Activated naive CD4-positive, alpha-beta T cell treated with anti-CD3 and anti-CD28 coated beads, Interleukin-2, amount 50 U/mL, for 72 hours (primary cell): ENCODE results near the gene ATP8A1. TPM values are rescaled to one million over a fixed set of nuclear protein-coding genes. Genes with fewer than 3 reads are reported as not detected.
A peak's percentile ranks its signal among the peaks of the same experiment; 100 is the strongest.
"Not testable (repeated sequence)": the region's sequence is repeated elsewhere in the genome, so short reads cannot be mapped to it uniquely, and the experiment has no call there.

ENCODE experiments used
- ATAC-seq, 2 donors: fragments of 150-1000 bp; cut with Tn5 transposase; 2 replicates each; pipeline ENCODE4 v1.10.0; 2021; ENCODE audit warnings: mild to moderate bottlenecking in 2 of 2, moderate library complexity in 2 of 2
- DNase-seq, 2 donors: peaks; one replicate each; pipeline ENCODE4 v3.0.0; 2021 to 2022; ENCODE audit warnings: low spot score in 2 of 2
- H3K27ac Mint-ChIP-seq, 2 donors: one replicate each; pipeline ENCODE4 v1.8.0; 2022; ENCODE audit warnings: mild to moderate bottlenecking in 2 of 2, mixed read lengths in 2 of 2
- H3K36me3 Mint-ChIP-seq, 2 donors: one replicate each; pipeline ENCODE4 v1.8.0; 2022; ENCODE audit warnings: mixed read lengths in 2 of 2
- H3K9me3 Mint-ChIP-seq, 2 donors: one replicate each; pipeline ENCODE4 v1.8.0; 2022; ENCODE audit warnings: mixed read lengths in 2 of 2
- total RNA-seq, 2 donors: library from RNA; stranded (reverse); gene quantifications; one replicate each; pipeline ENCODE4 v1.2.3, GENCODE V29; 2022

The ATP8A1 gene
- total RNA-seq = 10 to 100 TPM; 36.6 to 45.7 TPM

- H3K9me3 Mint-ChIP-seq = peaks cover 9 to 18% of the 10 kb centered on the region in 2 donors
- peaks cover 25 to 32% of the 10 kb centered on the region in 2 donors for H3K36me3 Mint-ChIP-seq
- peak; percentile 77 to 89 for ATAC-seq
- DNase-seq = peak; percentile 94 to 95
- peak within 1 kb of the TSS; percentile 96 to 99 for H3K27ac Mint-ChIP-seq
Observed at GRCh38 chr4:42656944-42657792, at the start of gene ATP8A1. TSS of gene ATP8A1 (minus strand) at chr4:42657105. CDS start at chr4:42656873, 232 bp downstream.

DNA sequence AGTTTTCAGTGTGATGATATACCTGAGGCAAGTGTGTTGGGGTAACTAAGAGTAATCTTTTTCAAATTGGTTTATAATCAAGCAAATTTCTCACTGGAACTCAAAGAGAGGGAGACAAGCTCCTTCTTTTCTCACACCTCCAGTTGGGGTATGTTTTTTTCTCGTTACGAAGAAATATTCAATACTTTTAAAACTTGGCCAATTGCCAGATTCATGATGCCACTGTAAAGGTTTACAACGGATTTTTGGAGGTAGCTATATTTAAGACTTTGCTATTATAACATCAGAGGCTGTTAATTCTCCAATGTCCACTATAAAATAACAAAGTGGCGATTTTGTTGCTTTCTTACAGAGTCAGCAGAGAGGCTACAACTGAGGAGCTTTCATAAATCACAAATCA is 49.2 kb upstream of the ATP8A1 start:
- ATAC-seq (no peak), DNase-seq (no peak)
- H3K27ac Mint-ChIP-seq = no peak overlapping the region

DNA sequence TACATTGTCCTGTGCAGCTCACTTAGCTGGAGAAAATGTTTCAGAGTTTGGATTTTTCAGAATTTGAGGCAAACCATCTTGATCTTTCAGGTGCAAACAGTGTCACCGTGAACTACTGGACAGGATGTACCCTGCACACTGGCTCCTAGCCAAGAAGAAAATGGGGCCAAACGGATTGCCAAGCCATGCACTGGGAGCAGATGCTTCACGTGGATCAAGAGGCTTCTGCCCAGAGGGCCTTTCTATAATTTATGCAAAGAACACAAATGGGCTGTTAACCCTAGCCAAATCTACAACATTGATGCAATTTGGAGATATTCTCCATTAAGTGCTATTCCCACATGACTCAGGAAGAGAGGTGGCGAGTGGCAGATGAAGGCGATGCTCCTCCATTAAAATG is 46.9 kb upstream of the ATP8A1 start:
- Mint-ChIP-seq H3K36me3 (peaks cover 4 to 15% of the 10 kb centered on the region in 2 donors), H3K9me3 (peaks cover 3 to 6% of the 10 kb centered on the region in 2 donors), H3K27ac (no peak overlapping the region)
- no peak for ATAC-seq
- no peak for DNase-seq

More for the DNA sequence above, 49.2 kb upstream of the ATP8A1 start:
- Mint-ChIP-seq H3K36me3 (peaks cover 0 to 6% of the 10 kb centered on the region in 2 donors), H3K9me3 (peaks cover 0 to under 1% of the 10 kb centered on the region in 2 donors)

- no peak for ATAC-seq
- no peak overlapping the region for H3K27ac Mint-ChIP-seq
- peaks cover 4 to 18% of the 10 kb centered on the region in 2 donors for H3K36me3 Mint-ChIP-seq
Observed at GRCh38 chr4:42702895-42703294, 46.0 kb upstream of the ATP8A1 start.

GRCh38 chr4:42701780-42702179 is 44.9 kb upstream of the ATP8A1 start:
- not testable (repeated sequence) for DNase-seq, H3K9me3 Mint-ChIP-seq, H3K27ac Mint-ChIP-seq, ATAC-seq
- H3K36me3 Mint-ChIP-seq = peaks cover 4 to 18% of the 10 kb centered on the region in 2 donors

More at GRCh38 chr4:42702895-42703294, 46.0 kb upstream of the ATP8A1 start:
- DNase-seq = no peak
- H3K9me3 Mint-ChIP-seq = peaks cover 3 to 6% of the 10 kb centered on the region in 2 donors

DNA sequence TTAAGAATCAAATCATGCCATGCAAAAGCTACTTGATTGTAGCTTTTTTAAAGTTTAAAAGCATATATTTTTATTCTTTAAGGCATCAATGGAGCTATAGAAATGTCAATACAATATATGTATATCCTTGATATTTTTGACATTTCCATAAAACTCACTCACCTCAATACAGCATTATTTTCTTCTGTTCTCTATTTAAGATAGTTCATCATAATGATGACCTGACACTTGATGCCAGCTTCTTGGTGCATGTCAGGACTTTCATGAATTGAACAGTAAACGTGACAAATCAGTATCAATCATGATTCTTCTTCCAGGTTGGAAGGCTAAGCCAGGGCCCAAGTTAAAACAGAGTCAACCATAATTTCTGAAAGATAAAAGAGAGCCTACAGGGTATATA is 33.6 kb upstream of the ATP8A1 start:
- ATAC-seq (no peak), DNase-seq (no peak)
- Mint-ChIP-seq H3K9me3 (no peaks in the 10 kb centered on the region), H3K27ac (no peak overlapping the region), H3K36me3 (no peaks in the 10 kb centered on the region)

GRCh38 chr4:42683393-42683792 is 26.5 kb upstream of the ATP8A1 start:
- Mint-ChIP-seq H3K9me3 (peaks cover 3 to 9% of the 10 kb centered on the region in 2 donors), H3K36me3 (peaks cover 0 to 24% of the 10 kb centered on the region in 2 donors), H3K27ac (no peak overlapping the region)
- no peak for ATAC-seq
- no peak for DNase-seq

- Mint-ChIP-seq H3K9me3 (peaks cover 7 to 17% of the 10 kb centered on the region in 2 donors), H3K27ac (no peak overlapping the region), H3K36me3 (peaks cover 5 to 64% of the 10 kb centered on the region in 2 donors)
- DNase-seq (no peak), ATAC-seq (no peak)
Observed at GRCh38 chr4:42678512-42678911, 21.6 kb upstream of the ATP8A1 start.

DNA sequence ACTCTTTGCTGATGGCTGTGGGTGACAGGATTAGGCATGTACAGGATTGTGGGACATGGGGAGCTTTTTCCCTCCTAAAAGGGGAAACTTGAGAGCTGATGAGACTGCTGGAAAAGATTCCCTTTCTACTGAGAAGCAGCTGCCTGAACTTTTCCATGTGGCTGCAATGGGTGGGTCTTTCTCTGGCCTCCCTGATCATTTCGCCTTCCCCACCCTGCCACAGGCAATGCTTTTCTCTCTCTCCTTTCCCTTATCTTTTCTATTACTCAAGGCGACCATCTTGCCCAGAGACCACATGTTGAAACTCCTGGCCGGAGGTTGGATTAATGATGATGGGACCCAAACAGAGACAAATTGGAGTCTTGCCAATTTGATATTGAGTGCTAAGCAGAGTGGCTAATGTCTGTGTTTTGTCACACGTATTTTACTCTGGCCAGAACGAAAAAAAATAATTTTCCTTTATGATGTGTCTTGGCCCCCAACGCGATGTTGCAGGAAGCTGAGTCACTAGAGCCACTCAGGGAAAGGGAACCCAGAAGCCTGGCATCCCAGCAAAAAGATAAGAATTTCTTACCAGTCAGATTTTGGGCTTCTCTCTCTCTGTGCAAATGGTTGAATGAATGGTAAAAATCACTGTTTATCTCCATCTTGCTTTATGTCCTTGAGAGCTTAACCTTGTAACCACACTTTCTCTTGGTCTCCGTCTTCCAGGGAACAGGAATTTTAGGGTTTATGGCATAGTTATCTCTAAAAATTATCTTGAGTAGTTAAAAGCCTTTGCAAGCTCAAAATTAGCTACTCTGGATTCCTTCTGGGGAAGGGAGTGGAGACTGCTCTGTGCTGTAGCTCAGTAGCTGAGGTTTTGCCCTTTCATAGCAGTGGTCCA is 19.4 kb upstream of the ATP8A1 start:
- no peak for ATAC-seq
- peak overlapping the region; percentile 79 to 88 for H3K27ac Mint-ChIP-seq
- peaks cover 9 to 52% of the 10 kb centered on the region in 2 donors for H3K36me3 Mint-ChIP-seq
- DNase-seq = no peak
- H3K9me3 Mint-ChIP-seq = peaks cover 9 to 17% of the 10 kb centered on the region in 2 donors

- Mint-ChIP-seq H3K27ac (peak overlapping the region; percentile 93 to 97), H3K9me3 (peaks cover 12 to 13% of the 10 kb centered on the region in 2 donors), H3K36me3 (peaks cover 10 to 50% of the 10 kb centered on the region in 2 donors)
- ATAC-seq = peak; percentile 54 to 62
- no peak for DNase-seq
Observed at GRCh38 chr4:42673082-42673425, 16.1 kb upstream of the ATP8A1 start.

DNA sequence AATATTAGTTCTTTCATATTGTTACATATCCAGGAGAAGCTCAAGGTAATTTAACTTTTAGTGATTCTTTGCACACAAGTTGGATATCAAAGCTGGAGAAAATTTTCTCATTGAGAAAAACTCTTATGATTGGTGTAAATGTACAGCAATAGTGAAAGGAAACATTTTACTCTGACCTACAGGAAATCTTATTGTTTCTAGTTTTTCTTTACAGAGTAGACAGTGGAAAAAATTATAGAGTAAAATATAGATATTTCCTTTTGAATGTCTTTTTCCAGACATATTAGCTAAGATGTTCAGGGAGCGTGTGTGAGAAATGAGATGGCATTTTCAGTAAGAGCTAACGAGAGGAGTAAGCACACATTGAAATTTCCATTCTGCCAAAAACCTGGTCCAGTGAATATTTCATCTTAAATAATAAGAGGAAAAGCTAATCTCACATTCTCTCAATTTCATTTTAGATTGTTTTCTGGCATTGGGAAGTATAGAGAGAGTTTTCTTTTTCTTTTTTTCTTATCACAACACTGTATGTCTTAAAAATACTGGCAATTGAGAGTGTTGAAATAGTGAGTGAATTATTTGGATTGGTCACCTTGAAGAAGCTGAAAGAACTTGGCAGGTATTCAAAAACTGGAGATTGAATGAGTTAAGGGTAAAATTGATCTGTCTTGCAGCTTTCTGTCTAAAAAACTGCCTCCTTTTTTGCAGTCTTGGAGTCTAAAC is 15.6 kb upstream of the ATP8A1 start:
- H3K27ac Mint-ChIP-seq = peak overlapping the region; percentile 93 to 97
- H3K36me3 Mint-ChIP-seq = peaks cover 10 to 45% of the 10 kb centered on the region in 2 donors
- peaks cover 12 to 13% of the 10 kb centered on the region in 2 donors for H3K9me3 Mint-ChIP-seq
- ATAC-seq (peak; percentile 43 to 82), DNase-seq (no peak)

DNA sequence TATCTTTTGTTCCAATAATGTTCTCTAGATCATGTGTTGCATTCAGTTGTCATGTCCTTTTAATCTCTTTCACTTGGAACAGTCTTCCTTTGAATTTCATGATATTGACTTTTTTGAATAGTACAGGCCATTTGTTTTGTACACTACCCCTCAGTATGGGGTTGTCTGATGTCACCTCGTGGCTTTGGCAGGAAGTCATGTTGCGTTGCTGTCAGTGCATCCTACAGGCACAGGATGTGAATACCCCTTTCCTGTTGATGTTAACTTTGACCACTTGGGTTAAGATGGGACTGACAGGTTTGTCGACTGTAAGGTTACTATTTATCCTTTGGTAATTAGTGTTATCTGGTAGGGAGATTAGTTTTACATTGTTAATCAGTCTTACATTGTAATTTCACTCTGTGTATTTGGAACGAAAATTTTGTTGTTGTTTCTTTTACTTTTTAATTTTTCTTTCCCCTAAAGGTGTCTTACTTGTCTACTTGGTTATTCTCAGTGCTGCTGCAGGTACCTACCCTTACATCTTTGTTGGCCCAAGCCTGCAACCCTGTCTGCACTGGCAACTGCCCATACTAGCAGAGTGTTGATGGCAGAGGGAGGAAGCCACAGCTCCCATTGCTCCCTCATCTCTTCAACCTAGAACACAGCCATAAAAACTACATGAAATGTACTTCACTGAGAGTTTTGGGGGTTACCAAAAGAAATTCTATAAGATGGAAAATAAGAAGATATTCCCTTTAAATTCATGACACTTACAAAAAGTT is 14.7 kb upstream of the ATP8A1 start:
- ATAC-seq (peak; percentile 50 to 83), DNase-seq (peak in 1 of 2 donors; percentile 21)
- Mint-ChIP-seq H3K27ac (peak overlapping the region; percentile 93 to 97), H3K9me3 (peaks cover 12 to 13% of the 10 kb centered on the region in 2 donors), H3K36me3 (peaks cover 10 to 36% of the 10 kb centered on the region in 2 donors)

DNA sequence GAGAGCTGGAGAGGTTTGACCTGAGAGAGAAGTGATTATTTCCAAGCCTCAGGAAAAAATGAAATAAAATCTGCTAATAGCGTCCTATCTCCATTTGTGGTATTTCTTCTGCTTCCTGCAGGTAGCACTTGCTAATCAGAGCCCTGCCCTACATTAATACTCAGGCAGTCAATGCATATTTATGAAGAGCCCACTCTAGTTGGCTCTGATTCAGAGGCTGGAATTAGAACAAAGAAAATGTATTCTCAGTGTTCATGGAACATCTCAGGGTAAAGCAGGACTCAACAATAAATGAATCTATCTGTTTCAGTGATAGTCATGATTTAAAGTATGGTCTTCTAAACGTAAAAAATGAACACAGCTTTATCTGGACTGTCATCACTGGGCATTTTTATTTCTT is 1.4 kb upstream of the ATP8A1 start:
- Mint-ChIP-seq H3K36me3 (peaks cover 14 to 24% of the 10 kb centered on the region in 2 donors), H3K27ac (peak overlapping the region; percentile 31 to 96)

DNA sequence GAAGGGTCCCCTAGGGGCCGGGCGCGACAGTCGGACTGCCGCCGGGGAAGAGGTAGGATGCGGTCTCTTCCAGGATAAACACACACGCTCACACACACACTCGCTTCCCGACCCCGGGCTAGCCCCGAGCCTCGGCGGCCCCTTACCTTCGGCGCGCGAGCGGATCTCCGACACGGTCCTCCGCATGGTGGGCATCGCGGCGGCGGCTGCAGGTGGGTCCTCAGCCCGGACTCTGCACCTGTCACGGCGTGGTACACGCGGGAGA is 294 bp downstream of the ATP8A1 start:
- ATAC-seq = no peak
- H3K27ac Mint-ChIP-seq = peak overlapping the region; percentile 92 to 96

More for the DNA sequence above, 1.4 kb upstream of the ATP8A1 start:
- DNase-seq = no peak
- no peak for ATAC-seq
- peaks cover 5 to 7% of the 10 kb centered on the region in 2 donors for H3K9me3 Mint-ChIP-seq

GRCh38 chr4:42655921-42656678 is 805 bp downstream of the ATP8A1 start:
- ATAC-seq (peak; percentile 10 to 19), DNase-seq (peak; percentile 40 to 63)
- H3K9me3 Mint-ChIP-seq = peaks cover 11 to 21% of the 10 kb centered on the region in 2 donors
- peak overlapping the region; percentile 92 to 96 for H3K27ac Mint-ChIP-seq
- peaks cover 36 to 43% of the 10 kb centered on the region in 2 donors for H3K36me3 Mint-ChIP-seq

More for the DNA sequence above, 294 bp downstream of the ATP8A1 start:
- peaks cover 31 to 38% of the 10 kb centered on the region in 2 donors for H3K36me3 Mint-ChIP-seq
- H3K9me3 Mint-ChIP-seq = peaks cover 9 to 21% of the 10 kb centered on the region in 2 donors
- no peak for DNase-seq
